ENCODE measurements around the gene MNDA.

The MNDA gene

DNA sequence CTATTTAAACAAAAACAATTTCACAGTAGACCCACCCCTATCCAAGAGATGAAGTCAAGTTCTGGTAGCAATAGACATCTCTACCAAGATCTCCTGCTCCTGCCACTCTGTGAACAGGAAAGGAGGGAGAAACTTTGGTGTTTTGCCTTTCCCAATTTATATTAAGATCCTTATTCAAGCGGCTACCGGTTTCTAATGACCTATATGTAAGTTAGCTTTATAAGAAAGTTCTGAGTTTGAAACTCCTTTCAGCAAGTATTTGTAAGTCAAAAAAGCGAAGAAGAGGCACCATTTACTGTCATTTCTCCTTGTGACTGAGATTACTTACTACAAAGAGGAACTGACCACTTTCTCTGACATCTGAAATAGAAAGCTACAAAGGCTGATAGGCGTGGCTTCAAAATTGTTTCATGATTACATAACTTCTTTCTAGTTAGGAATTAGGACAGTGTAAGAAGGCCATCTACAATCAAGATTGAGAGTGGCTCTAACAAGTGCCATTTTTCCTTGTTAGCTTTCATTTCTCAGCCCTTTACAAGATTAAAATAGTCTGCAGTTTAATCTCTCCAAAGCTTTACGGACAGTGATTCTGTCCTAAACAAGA lies at the start of gene MNDA:
Gene MNDA (plus strand): TSS at position 448 of the 604 bp plus-strand sequence. CDS start 10,803 bp downstream, outside the sequence.
- no peak for DNase-seq (ENCODE audit: low read depth in 2 of 2)

DNA sequence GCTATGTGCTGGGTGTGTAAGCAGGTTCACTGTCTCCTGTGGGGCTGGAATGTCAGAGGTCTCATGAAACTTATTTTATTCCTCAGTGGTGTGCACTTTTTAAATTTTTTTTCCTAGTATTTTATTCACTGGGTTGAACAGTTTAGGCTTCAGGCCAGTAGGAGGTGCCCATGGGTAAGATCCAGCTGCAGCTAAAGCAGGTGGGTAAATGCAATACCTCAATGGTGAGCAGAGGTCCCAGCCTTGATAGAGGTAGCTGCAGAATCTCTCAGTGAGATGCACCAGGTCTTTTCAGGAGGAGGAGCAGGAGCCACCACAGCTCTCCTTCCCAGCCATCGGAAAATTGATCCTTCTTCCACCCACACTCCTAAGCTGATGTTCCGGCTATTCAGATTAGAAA lies 37.5 kb upstream of the MNDA start:
- DNase-seq (ENCODE audit: low read depth in 2 of 2): peak in 1 of 2 donors; percentile 17

DNA sequence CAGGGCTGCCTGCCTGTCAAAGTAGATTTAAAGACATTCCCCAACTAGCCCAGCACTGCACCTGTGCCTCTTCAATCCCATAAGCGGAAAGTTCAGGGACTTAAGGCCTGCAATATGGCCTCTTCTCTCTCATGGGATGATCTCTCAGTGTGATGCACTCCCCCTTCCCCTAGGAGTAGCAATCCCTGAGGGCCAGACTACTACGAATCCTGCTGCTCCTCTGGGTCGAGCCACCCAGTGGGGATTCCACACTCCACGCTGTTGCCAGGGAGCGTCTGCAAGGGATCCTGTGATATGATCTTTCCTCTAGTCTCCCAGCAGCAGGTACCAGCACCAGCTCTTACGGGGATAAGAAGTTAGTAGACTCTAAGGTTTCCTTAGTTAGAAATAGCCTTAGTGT lies 36.9 kb upstream of the MNDA start:
- no peak for DNase-seq (ENCODE audit: low read depth in 2 of 2)

DNA sequence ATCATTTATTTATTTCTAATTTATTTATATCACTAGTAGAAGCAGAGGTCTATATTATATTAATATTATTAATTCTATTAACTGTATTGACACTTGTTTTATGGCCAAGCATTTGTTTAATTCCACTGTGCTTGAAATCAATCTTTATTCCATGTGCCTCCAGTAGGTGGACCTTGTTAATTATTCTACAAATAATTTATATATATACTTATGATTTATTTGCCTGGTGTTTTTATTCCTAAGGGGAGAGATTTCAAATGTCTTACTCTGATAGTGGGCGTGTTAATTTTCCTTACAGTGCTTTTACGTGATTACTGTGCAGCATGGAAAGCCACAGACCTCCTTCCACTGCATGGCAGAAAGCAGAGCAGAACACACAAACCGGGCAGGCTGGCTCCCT lies 32.6 kb upstream of the MNDA start:
- DNase-seq (ENCODE audit: low read depth in 2 of 2): no peak

DNA sequence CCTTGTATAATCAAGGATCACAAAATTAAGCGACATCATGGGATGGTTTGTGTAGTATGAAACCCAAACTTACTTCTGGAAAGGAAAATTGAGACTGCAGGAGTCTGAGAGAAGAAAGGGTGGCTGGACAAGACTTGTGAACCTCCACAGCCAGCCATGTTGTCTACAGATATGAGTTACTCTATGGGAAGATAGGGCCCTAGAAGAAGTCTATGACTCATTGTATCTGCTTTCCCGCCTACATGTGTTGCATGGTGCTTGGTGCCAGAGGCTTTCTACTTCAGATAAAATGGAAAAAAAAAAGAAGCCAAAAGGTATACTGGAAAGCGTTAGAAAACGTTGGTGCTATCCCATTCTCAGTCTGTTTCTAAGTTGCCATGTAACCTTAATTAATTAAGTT lies 31.5 kb upstream of the MNDA start:
- DNase-seq (ENCODE audit: low read depth in 2 of 2): no peak

DNA sequence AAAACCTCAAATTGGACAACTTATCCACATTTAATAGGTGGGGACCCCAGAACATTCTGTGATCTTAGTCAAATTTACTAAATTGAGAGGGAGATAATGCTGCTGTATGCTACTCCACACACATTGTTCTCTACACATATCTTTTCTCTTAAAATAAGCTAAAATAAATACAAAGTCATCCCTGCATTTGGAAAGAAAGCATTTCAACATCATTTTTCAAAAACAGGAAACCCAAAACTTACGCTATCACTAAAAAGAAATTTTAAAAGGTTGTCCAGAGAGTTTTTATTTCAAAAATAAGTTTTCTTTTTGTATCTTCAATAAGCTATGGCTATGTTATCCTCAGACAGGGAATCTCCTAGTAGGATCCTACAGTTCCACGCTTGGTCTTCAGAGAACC lies 30.6 kb upstream of the MNDA start:
- DNase-seq (ENCODE audit: low read depth in 2 of 2): no peak

DNA sequence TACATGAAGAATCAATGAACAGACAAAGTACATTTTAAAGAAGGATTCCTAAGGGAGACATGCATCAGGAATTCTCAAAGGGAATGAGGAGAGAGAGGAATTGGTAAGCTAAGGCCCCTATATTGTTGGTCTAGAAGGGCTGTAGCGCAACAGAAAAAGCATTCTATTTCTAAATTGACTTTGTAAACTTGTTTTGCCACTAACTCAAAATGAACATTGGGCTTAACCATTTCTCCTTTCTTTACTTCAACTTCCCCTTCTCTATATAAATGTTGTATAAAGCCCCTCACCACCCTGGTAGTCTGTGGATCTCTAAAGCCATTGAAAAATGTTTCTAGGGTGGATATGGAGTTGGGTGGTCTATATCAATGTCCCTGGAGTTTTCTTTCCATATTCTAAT lies 29.8 kb upstream of the MNDA start:
- DNase-seq (ENCODE audit: low read depth in 2 of 2): no peak

DNA sequence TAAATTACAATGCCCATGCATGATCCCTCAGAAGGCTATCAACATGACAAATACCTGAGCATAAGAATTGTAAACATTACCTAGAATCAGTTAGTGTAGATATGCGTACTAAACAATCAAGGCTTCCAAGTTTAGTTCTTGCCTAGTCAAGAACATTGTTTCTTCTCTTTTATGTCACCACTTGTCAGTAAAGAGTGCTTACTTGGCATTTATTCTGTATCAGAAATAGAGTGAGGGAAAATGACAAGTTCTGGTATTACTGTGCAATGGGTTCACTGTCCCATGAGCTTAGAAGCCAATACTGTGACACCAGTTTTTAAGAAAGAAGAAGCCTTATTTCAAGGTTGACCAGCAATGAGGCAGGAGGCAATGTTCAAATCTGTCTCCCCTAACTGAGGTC lies 27.5 kb upstream of the MNDA start:
- DNase-seq (ENCODE audit: low read depth in 2 of 2): no peak

DNA sequence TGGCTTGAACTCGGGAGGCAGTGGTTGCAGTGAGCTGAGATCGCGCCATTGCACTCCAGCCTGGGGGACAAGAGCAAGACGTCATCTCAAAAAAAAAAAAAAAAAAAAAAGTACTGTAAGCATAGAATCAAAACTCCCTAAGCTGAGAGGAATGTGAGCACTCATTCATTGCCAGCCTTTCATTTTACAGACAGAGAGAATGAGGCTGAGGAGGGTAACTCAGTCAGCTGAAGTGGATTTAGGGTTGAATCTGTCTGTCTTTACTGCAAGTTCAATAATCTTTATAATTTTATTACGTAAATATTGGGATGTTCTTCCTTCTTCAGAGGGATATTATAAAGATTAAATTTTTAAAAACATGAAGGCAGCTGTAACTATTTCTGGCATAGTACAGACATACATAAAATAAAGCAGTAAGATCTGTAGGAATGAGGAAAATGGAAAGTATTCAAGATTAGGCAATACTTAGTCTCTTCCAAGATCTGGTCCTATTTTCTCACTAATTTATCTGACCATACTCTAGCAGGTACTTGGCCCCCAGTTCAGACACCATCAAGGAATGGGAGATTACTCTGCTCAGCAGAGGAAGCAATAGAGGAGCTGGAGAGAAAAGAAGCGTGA lies 24.1 kb upstream of the MNDA start:
- DNase-seq (ENCODE audit: low read depth in 2 of 2): no peak

DNA sequence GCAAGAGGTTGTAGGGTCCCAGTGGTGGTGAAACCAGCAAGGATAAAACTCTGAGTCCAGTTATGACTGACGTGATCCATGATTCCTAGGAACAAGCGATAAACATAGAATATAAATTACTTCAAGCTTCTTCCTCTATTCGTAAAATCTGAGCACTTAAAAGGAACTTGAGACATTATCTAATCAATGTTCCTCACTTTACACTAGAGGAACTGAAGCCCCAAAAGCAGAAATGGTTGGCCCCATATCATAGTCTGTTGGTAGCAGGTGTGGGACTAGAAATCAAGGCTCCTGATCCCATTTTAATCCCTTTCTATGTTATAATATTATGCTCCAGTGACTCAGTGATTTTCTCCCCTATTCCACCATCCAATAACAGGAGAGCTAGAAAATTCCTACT lies 21.9 kb upstream of the MNDA start:
- DNase-seq (ENCODE audit: low read depth in 2 of 2): no peak

DNA sequence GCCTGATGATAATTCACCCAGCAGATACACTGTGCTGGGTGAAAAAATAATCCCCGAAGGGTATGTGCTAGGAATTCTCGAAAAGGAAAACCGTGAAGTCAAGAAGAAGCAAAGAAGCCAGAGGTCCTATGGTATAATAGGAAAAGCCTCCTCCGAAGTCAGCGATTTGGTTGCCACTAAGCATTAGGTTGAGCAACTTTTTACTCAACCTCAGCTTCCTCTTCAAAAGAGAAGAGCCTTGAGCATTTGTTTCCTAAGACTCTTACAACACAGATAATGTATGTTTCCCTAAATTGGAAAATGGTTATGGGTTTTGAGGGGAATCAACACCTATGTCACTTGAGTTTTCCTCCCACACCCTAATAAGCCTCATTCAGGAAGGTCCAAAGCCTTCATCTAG lies 21.3 kb upstream of the MNDA start:
- DNase-seq (ENCODE audit: low read depth in 2 of 2): no peak

DNA sequence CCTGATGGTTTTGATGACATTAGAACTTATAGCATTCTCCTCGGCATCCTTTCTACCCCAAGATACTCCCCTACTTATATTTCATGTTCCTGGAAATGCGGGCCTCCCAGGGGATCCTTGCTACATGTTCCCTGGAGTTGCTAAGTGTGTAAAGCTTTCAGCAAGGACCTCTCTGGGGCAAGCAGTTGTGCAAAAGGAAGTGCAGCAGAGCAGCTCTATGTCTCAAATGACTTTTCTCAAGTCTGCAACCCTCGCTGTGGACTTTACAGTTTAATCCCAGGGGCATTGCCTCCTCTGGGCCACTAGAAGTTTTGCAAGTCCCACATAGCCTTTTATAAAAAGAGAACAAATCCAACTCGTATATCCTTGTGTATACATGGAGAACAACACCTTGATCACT lies 20.8 kb upstream of the MNDA start:
- DNase-seq (ENCODE audit: low read depth in 2 of 2): no peak

DNA sequence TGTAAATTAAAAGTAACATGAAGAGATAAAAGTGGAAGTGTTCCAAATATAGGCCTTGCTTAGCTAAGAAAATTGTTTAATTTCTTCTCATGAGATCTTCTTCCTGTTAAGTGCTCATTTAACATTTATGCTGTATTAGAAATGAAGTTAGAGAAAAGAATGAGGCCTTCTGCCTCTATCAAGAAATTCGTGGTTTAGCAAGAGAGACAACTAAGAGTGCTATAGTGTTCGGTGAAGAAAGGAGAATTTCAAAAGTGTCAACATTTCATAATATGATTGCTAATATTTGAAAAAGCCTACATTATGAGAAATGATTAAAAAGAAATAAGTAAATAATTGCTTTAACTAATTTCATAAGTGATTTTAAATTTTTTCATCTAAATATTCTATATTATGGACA lies 18.8 kb upstream of the MNDA start:
- DNase-seq (ENCODE audit: low read depth in 2 of 2): no peak

DNA sequence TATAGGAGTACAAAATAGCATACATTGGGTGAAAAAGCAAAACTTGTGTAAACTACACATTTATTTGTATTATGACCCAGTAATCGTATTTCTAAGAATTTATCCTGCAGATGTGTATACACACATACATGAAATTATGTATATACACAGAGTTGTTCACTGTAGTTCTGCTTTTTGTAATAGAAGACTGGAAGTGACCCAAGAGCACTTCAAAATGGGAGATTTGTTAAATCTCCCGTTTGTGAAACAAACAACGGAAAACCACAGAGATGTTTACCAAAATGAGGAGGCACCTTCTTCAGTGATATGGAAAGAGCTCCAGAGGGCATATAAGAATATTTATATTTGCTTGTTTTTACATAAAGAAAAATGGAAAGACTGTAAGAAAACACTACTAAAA lies 18.0 kb upstream of the MNDA start:
- DNase-seq (ENCODE audit: low read depth in 2 of 2): no peak

DNA sequence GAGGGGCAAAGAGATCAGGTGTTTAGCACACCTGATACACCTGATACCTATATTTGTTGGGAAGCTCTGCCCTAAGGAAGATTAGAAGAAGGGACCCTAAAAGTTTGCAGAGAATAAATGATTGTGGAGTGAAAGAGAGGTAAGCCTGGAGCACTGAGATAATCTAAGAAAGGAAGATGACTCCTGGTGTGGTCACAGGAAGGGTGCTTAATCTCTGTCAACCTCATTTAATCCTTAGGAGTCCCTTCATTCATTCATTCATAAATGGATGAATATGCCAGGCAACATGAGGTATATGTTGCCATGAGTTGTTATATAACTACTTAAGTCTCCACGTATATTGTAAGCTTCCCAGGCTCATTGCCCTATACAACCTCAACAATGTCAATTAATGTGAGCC lies 16.2 kb upstream of the MNDA start:
- DNase-seq (ENCODE audit: low read depth in 2 of 2): no peak

DNA sequence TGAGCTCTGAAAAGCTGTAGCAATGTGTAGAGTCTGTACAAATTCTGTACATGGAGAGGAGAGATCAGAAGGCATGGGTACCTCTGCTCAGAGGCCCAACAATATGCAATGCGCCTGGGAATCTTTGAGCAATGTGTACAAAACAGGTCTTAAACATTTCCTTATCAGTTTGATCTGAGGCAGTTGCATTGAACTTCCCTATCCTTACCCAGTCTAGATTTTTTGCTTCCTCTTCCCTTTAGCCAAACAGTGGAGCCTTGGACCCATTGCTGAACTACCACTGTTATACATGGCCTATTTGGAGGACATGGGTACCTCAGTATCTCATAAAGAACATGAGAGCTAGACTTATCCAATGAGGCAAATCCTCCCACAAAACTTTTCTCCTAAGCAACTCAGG lies 12.6 kb upstream of the MNDA start:
- DNase-seq (ENCODE audit: low read depth in 2 of 2): no peak

DNA sequence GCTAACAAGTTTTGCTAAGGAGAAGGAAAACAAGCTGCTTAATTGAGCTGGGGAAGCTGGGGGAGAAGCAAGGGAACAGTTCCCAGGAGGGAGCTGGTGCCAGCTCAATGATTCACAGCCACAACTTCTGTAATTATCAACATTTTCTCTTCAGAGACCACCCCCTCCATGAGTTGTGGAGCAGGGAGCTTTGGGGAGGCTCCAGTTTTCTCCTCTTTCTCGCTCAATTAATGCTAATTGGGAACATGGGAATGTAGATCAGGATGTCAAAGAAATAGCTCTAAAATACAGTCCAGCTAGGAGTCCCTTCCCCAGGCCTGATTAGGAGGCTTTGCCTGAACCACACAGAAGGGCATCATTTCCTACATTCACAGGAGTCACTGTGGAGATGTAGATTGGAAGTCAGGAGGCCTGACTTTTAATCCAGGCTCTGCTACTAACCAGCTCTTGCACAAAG lies 12.1 kb upstream of the MNDA start:
- DNase-seq (ENCODE audit: low read depth in 2 of 2): no peak

DNA sequence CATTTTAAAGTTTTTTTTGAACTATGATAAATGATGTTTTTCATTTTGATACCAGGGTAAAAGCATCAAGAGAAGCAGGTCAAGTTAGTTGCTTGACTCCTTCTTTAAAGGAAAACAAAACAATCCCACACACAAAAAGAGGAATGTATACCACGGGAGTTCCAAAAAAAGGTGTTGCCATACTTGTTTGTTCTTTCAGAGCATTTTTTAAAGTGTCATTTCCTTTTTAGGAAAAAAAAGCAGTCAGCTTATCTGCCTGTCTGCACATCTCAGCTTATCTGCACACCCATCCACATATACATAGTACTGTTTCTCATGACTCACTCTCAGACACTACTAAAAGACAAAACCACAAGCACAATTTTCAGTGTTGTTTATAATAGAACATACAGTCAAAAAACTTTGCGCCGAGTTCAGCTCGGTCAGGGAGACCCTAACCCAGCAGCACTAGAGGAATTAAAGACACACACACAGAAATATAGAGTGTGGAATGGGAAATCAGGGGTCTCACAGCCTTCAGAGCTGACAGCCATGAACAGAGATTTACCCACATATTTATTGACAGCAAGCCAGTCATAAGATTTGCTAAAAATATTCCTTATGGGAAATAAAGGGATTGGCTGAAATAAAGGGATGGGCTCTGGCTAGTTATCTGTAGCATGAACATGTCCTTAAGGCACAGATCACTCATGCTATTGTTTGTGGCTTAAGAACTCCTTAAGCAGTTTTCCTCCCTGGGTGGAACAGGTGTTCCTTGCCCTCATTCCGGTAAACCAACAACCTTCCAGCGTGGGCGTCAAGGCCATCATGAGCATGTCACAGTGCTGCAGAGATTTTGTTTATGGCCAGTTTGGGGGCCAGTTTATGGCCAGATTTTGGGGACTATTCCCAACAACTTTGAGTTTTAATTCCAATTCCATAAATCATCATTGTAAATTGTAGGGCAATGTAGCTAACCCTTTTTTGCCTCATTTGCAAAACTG lies 11.4 kb upstream of the MNDA start:
- no peak for DNase-seq (ENCODE audit: low read depth in 2 of 2)

DNA sequence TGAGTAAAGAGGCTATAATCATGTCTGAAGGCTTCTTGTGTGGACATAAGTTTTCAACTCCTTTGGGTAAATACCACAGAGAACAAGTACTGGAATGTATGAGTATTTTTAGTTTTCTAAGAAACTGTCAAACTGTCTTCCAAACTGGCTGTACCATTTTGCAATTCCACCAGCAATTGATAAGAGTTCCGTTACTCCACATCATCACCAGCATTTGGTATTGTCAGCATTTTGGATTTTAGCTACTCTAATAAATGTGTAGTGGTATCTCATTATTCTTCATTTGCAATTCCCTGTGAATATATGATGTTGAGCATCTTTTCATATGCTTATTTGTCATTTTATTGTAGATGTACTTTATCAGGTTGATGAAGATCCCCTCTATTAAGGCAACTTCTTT lies 9.4 kb upstream of the MNDA start:
- no peak for DNase-seq (ENCODE audit: low read depth in 2 of 2)

DNA sequence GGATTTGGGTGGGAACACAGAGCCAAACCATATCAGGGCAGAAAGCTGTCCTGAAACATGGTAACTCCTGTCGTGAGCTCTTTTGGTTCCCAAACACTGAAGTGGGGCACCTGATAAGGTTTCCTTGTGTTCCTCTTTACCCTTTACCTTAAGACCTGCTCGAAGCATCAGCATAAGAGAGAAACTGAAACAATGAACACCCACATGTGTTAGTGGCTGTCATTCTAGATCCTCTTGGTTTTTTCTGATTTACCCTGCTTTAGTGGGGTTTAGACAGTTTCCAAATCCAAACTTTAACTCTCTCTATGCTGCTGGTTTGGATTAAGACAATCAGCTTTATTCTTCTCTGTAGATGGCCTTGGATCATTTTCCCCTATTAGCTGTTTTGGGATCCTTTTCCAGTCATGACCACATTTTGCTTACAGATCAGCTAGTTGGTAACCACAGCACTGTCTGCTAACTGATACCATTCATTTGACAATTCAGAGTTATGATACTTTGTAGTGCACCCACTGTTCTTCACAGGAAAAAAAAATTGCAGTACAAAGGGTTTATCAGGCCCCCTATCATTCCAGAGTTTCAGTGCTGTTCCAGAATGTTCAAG lies 975 bp upstream of the MNDA start:
- DNase-seq (ENCODE audit: low read depth in 2 of 2): no peak

DNA sequence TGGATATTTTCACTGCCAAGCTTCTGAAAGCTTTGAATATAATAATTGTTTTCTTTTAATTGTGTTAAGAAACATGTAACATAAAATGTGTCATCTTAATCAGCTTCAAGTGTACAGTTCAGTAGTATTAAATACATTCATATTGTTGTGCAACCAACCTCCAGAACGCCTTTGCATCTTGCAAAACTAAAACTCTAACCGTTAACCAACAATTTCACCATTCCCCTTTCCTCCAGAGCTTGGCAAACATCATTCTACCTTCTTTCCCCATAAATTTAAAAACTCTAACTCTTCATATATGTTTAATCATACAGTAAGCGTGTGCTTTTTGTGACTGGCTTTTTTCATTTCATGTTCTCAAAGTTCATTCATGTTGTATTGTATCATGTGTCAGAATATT lies 2.1 kb downstream of the MNDA start:
- DNase-seq (ENCODE audit: low read depth in 2 of 2): no peak

DNA sequence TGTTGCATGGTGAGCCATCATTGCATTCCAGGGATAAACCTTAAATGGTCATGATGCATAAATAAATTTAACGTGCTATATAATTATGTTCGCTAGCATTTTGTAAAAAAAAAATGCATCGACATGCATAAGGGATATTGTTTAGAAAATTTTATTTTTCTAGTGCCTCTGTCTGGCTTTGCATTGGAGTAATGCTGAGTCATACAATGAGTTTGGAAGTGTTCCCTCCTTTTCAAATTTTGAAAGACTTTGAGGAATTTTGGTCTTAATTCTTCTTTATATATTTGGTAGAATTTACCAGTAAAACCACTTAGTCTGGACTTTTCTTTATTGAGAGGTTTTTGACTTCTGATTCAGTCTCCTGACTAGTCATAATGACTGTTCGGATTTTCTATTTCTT lies 4.9 kb downstream of the MNDA start:
- no peak for DNase-seq (ENCODE audit: low read depth in 2 of 2)
